Ectodermal cell (in vitro differentiated cells): ENCODE data around the gene DCDC1.

Experiments used
- H3K27ac ChIP-seq: 2 replicates; pipeline ENCODE4 v1.7.0; 2013; ENCODE audit warnings: mild to moderate bottlenecking, low read depth, low read length; ENCODE audit not compliant: insufficient read depth, poor library complexity, severe bottlenecking
- H3K27me3 ChIP-seq: 2 replicates; pipeline ENCODE4 v1.7.0; 2013; ENCODE audit warnings: mild to moderate bottlenecking, low read length; ENCODE audit not compliant: insufficient read depth, control insufficient read depth, poor library complexity, severe bottlenecking
- H3K36me3 ChIP-seq: one replicate; pipeline ENCODE4 v1.7.0; 2013; ENCODE audit warnings: low read length; ENCODE audit not compliant: control insufficient read depth, insufficient read depth
- H3K4me1 ChIP-seq: one replicate; pipeline ENCODE4 v1.7.0; 2013; ENCODE audit warnings: low read length; ENCODE audit not compliant: control insufficient read depth, insufficient read depth
- H3K4me3 ChIP-seq: 2 replicates; pipeline ENCODE4 v1.7.0; 2013; ENCODE audit warnings: low read depth, low read length, control low read depth; ENCODE audit not compliant: insufficient read depth
- H3K9me3 ChIP-seq: 2 replicates; pipeline ENCODE4 v1.7.0; 2013; ENCODE audit warnings: mild to moderate bottlenecking, low read length, moderate library complexity; ENCODE audit not compliant: control insufficient read depth
- WGBS, 2 experiments: methylation state at CpG; one replicate each; pipeline ENCODE4 v1.1.7; 2013; ENCODE audit warnings: missing lambda C conversion rate in 2 of 2; 5-methylcytosine and 5-hydroxymethylcytosine counted together

DCDC1 gene

DNA sequence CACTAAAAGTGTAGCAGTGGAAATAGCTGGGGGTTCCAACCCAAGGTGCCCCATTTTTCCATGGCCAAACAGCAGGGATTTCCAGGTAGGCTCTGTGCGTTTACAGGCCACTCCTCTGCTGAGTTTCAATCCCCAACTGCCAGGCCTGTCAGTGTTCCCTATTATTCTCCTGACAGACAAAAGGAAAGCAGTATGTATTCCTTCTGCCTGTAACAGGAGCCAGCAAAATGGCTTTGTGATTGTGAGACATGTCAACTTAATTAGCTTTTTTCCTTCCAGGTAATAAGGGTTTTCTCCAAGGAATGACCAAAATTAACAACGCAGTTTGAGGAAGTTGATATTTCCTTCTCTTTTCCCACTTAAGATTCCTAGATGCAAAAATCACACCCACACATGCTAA lies 506.3 kb downstream of the DCDC1 start:
- H3K4me1 ChIP-seq = peaks cover 6% of the 10 kb centered on the region

DNA sequence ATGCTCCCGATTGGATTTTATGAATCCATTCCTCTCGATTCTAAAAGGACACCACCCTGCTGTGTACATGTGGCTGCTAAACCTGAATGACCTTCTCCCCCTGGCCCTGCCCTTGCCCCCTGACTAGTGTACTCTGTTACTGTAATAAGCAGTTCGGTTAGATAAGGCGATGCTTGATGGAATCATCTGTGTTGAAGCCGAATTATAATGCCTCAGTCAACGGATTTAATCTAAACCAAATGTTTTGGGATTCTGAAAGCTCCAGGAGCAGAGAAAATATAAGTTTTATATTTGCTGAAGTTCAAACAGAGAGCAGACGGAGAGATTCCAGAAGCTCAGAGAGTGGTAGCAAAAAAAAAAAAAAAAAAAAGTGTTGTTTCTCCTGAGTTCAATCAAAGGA lies 508.0 kb downstream of the DCDC1 start:
- H3K27me3 ChIP-seq = no peaks in the 10 kb centered on the region
- no peaks in the 10 kb centered on the region for H3K9me3 ChIP-seq
- H3K36me3 ChIP-seq = no peaks in the 10 kb centered on the region
- peaks cover 6% of the 10 kb centered on the region for H3K4me1 ChIP-seq
- no peak overlapping the region for H3K4me3 ChIP-seq
- WGBS, 2 experiments = 84 to 86% methylated on average over 7 of the region's 7 CpGs
- H3K27ac ChIP-seq = no peak overlapping the region

More for the DNA sequence above, 506.3 kb downstream of the DCDC1 start:
- Histone ChIP-seq H3K27ac (no peak overlapping the region), H3K4me3 (no peak overlapping the region), H3K27me3 (no peaks in the 10 kb centered on the region), H3K9me3 (no peaks in the 10 kb centered on the region), H3K36me3 (no peaks in the 10 kb centered on the region)
- 33 to 47% methylated on average over 2 of the region's 2 CpGs for WGBS, 2 experiments

- peaks cover 6% of the 10 kb centered on the region for H3K4me1 ChIP-seq
- no peaks in the 10 kb centered on the region for H3K36me3 ChIP-seq
- H3K9me3 ChIP-seq = no peaks in the 10 kb centered on the region
- no peaks in the 10 kb centered on the region for H3K27me3 ChIP-seq
- no peak overlapping the region for H3K4me3 ChIP-seq
- H3K27ac ChIP-seq = no peak overlapping the region
- WGBS, 2 experiments = 27 to 39% methylated on average over 7 of the region's 7 CpGs
Measured at GRCh38 chr11:30861064-30861463, 508.5 kb downstream of the DCDC1 start.

DNA sequence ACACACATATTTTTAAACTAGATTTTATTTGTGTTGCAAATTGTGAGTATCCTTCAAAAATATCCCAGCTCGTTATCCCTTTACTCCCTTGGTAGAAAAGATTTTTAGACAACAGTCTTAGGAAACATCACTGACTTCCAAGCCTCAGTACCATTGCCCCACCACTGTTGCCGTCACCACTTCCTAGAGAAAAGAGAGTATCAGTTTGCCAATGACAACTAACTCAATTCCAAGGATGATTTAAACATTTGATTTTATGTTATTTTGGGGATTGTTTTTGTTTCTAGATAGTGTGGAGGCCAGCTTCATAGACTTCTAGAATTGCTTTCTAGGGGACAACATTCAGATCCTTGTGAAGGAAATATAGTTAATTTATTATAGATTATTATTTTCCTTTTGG lies 509.4 kb downstream of the DCDC1 start:
- Histone ChIP-seq H3K27ac (no peak overlapping the region), H3K36me3 (no peaks in the 10 kb centered on the region), H3K4me3 (no peak overlapping the region), H3K9me3 (no peaks in the 10 kb centered on the region), H3K27me3 (no peaks in the 10 kb centered on the region), H3K4me1 (peaks cover 6% of the 10 kb centered on the region)
- 82 to 83% methylated on average over 2 of the region's 2 CpGs for WGBS, 2 experiments

DNA sequence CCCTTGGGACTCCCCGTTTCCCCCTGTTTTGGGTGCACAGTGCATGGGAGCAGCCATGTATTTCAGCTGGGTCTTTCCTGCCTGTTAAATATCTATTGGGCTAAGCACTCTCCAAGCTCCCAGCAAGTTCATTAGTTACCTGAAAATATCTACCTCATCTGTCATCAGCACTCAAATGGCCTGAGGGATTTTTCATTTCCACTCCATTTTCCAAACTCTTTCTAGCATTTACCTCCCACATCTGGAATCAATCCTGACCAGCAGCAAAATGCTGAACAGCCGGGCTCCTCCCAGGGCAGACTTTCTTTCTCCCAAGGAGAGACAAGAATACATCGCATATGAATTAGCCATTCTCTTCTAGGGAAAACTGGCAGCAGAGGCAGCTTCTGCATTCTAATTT lies 509.9 kb downstream of the DCDC1 start:
- 55 to 64% methylated on average over 3 of the region's 3 CpGs for WGBS, 2 experiments
- Histone ChIP-seq H3K4me1 (peaks cover 6% of the 10 kb centered on the region), H3K27ac (no peak overlapping the region), H3K27me3 (no peaks in the 10 kb centered on the region), H3K9me3 (no peaks in the 10 kb centered on the region), H3K4me3 (no peak overlapping the region), H3K36me3 (no peaks in the 10 kb centered on the region)

- WGBS, 2 experiments = 94 to 99% methylated on average over 5 of the region's 5 CpGs
- Histone ChIP-seq H3K36me3 (no peaks in the 10 kb centered on the region), H3K27ac (no peak overlapping the region), H3K4me3 (no peak overlapping the region), H3K9me3 (no peaks in the 10 kb centered on the region), H3K4me1 (peaks cover 1% of the 10 kb centered on the region), H3K27me3 (no peaks in the 10 kb centered on the region)
Measured at GRCh38 chr11:30855383-30856006, 514.0 kb downstream of the DCDC1 start.

DNA sequence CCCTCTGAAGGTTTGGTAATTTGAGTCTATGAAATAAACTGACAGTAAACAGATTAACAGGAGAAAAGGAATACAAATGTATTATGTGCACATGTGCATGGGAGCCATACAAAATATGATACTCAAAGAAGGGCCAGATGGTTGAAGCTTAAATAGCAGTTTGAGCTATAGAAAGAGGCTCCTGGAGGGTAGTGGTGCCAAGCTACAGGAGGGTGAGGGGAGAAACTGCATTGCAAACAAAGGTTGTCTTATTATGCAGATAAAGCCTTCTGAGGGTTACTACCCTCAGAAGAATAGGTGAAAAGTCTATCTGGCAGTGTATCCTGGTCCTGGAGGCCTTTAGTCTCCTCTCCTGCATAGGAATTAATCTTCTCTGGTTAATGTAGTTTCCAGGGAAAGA lies 516.1 kb downstream of the DCDC1 start:
- no peaks in the 10 kb centered on the region for H3K4me1 ChIP-seq
- no peaks in the 10 kb centered on the region for H3K27me3 ChIP-seq
- H3K9me3 ChIP-seq = no peaks in the 10 kb centered on the region
- no peak overlapping the region for H3K27ac ChIP-seq
- H3K36me3 ChIP-seq = no peaks in the 10 kb centered on the region
- H3K4me3 ChIP-seq = no peak overlapping the region

- H3K4me3 ChIP-seq = no peak overlapping the region
Measured at GRCh38 chr11:30852645-30853044, 516.9 kb downstream of the DCDC1 start.

DNA sequence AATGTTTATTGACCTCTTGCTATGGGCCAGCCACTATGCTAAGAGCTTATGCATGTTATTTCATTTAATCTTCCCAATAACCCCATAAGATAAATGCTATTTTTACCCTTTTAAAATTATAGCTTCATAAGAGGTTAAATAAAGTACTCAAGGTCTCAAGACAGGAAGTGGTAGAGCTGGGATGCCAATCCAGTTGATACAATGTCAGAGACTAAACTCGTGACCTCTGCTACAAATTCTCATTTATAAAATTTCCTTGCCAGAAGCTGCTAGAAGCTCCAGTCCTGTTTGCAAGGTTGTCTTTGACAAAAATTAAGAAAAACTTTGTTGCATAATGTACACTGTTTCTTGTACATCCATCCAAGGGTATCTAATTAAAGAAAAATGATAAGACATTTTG lies 517.4 kb downstream of the DCDC1 start:
- Histone ChIP-seq H3K4me3 (no peak overlapping the region), H3K4me1 (no peaks in the 10 kb centered on the region), H3K27ac (no peak overlapping the region), H3K9me3 (no peaks in the 10 kb centered on the region), H3K27me3 (no peaks in the 10 kb centered on the region), H3K36me3 (no peaks in the 10 kb centered on the region)
- WGBS, 2 experiments = 86 to 91% methylated on average over 1 of the region's 1 CpG

More at GRCh38 chr11:30852645-30853044, 516.9 kb downstream of the DCDC1 start:
- H3K27ac ChIP-seq = no peak overlapping the region
- 77 to 85% methylated on average over 4 of the region's 4 CpGs for WGBS, 2 experiments
- no peaks in the 10 kb centered on the region for H3K27me3 ChIP-seq
- no peaks in the 10 kb centered on the region for H3K4me1 ChIP-seq
- H3K9me3 ChIP-seq = no peaks in the 10 kb centered on the region
- no peaks in the 10 kb centered on the region for H3K36me3 ChIP-seq

DNA sequence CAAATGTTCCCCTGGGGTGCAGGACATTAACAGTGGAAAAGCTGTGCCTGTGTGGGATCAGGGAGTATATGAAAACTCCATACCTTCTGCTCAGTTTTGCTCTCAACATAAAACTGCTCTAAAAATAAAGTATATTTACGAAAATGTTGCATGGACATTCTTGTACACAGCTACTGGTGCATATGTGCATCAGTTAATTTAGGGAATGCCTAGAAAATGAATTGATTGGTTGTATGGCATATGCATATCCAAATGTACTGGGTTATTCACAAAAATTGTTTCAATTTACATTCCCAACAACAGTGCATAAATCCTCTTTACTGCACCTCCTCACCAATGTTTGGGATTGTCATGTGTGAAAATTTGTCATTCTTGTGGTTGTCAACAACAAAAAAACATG lies 532.3 kb downstream of the DCDC1 start:
- no peak overlapping the region for H3K27ac ChIP-seq
- H3K9me3 ChIP-seq = peaks cover 2% of the 10 kb centered on the region
- H3K4me1 ChIP-seq = no peaks in the 10 kb centered on the region
- no peak overlapping the region for H3K4me3 ChIP-seq
- H3K27me3 ChIP-seq = no peaks in the 10 kb centered on the region
- H3K36me3 ChIP-seq = no peaks in the 10 kb centered on the region
- 93 to 100% methylated on average over 1 of the region's 1 CpG for WGBS, 2 experiments

- Histone ChIP-seq H3K4me3 (no peak overlapping the region), H3K27me3 (no peaks in the 10 kb centered on the region), H3K9me3 (peaks cover 2% of the 10 kb centered on the region), H3K36me3 (no peaks in the 10 kb centered on the region), H3K4me1 (no peaks in the 10 kb centered on the region), H3K27ac (no peak overlapping the region)
- 91 to 94% methylated on average over 1 of the region's 1 CpG for WGBS, 2 experiments
Measured at GRCh38 chr11:30832831-30833230, 536.7 kb downstream of the DCDC1 start.
